Activated CD4-positive, alpha-beta memory T cell treated with anti-CD3 and anti-CD28 coated beads, Interleukin-2, amount 10 ng/mL, durations not matched to agents 7 days and 5 days (primary cell): ENCODE results near the gene KYNU. TPM values are rescaled to one million over a fixed set of nuclear protein-coding genes. Genes with fewer than 3 reads are reported as not detected.
"Not testable (repeated sequence)": the region's sequence is repeated elsewhere in the genome, so short reads cannot be mapped to it uniquely, and the experiment has no call there.

Experiments used
- CTCF ChIA-PET: fragments of 350-600 bp; sonication (Branson Sonifier 250); formaldehyde crosslinking; loops from one replicate; lab custom pipeline; 2021; ENCODE audit warnings: antibody characterized with exemption, inconsistent platforms; lab: Charles Lee
- POLR2A ChIA-PET: fragments of 350-600 bp; sonication (Branson Sonifier 250); formaldehyde crosslinking; loops from one replicate; lab custom pipeline; 2021; ENCODE audit warnings: antibody characterized with exemption; lab: Charles Lee
- DNase-seq: peaks from one replicate; pipeline ENCODE4 v3.0.0-alpha.2; 2020
- H3K27ac Mint-ChIP-seq: one replicate; pipeline ENCODE4 v1.8.0; 2021; ENCODE audit warnings: mild to moderate bottlenecking, mixed read lengths
- H3K27me3 Mint-ChIP-seq: one replicate; pipeline ENCODE4 v1.8.0; 2021; ENCODE audit warnings: mixed read lengths
- H3K36me3 Mint-ChIP-seq: one replicate; pipeline ENCODE4 v1.8.0; 2021; ENCODE audit warnings: low read depth, mixed read lengths
- H3K4me1 Mint-ChIP-seq: one replicate; pipeline ENCODE4 v1.8.0; 2021; ENCODE audit warnings: mixed read lengths
- H3K4me3 Mint-ChIP-seq: one replicate; pipeline ENCODE4 v1.8.0; 2021; ENCODE audit warnings: mild to moderate bottlenecking, mixed read lengths
- H3K9me3 Mint-ChIP-seq: one replicate; pipeline ENCODE4 v1.8.0; 2021; ENCODE audit warnings: mixed read lengths
- total RNA-seq, 2 experiments: library from RNA; stranded (reverse); gene quantifications; one replicate each; pipeline ENCODE4 v1.2.3, GENCODE V29; 2021

The KYNU gene
- total RNA-seq, 2 experiments from 2014 or later = not detected

DNA sequence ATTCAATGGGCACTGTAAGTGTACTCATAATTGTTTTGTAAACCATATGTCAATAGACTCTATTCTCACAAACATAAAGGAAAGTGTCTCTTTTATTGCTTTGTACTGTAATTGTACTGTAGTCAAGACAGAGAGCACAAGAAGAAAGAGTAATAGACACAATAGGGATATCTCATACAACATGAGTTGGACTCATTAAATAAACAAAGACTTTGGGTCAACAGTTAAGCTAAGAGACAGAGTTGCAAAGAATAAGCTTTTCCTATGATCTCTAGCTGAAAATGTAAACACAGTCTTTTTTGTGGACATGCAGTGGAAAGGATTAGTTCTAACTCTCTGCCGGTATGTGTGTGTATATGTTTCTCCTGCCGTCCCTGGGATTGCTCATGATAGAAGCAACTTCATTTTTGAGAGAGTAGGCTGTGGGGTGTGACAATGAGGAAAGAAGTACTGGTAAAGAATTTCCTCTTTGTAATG, 13.9 kb upstream of the KYNU start:
- Mint-ChIP-seq H3K4me1 (no peaks in the 10 kb centered on the region), H3K27ac (no peak overlapping the region), H3K9me3 (no peaks in the 10 kb centered on the region), H3K27me3 (peaks cover 3% of the 10 kb centered on the region), H3K36me3 (no peaks in the 10 kb centered on the region), H3K4me3 (no peak overlapping the region)
- DNase-seq = no peak
- ChIA-PET CTCF (no interaction called here), POLR2A (no interaction called here)

DNA sequence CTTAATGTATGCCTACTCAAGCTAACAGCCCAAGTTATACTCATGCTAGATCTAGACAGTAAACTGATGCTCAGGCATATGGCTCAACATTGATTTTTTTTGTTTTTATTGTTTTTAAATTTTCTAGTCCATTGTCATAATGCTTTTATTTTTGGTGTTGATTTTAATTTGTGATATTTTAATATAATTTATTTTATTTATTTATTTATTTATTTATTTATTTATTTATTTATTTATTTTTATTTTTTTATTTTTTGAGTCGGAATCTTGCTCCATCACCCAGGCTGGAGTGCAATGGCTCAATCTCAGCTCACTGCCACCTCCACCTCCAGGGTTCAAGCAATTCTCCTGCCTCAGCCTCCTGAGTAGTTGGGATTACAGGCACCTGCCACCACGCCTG, 12.9 kb upstream of the KYNU start:
- H3K36me3 Mint-ChIP-seq, POLR2A ChIA-PET, H3K4me1 Mint-ChIP-seq, H3K27me3 Mint-ChIP-seq, DNase-seq, H3K9me3 Mint-ChIP-seq, H3K27ac Mint-ChIP-seq, CTCF ChIA-PET, H3K4me3 Mint-ChIP-seq: not testable (repeated sequence)

DNA sequence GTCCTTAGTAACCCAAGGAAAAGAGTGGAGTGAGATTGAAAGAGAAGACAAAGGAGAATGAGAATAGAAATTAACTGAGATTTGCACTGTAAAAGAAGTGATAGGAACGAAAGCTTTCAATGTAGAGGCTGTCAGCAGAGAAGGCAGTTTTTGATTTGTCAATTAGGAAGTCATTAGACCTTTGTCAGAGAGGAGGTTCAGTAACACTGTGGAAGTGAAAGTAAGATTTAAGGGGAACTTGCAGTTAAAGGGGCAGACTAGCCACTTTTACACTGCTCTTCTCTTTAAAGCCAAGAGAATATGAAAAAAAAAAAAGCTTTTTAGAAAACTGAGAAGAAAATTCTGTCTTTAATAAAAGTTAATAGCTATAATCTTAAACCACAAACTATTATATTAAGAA, 11.5 kb upstream of the KYNU start:
- ChIA-PET CTCF (interaction anchor here (0.6 kb wide), 1 partner anchor 14 kb away, joined by 3 read pairs; no protein-coding TSS in a partner anchor), POLR2A (no interaction called here)
- Mint-ChIP-seq H3K27ac (no peak overlapping the region), H3K4me3 (no peak overlapping the region), H3K27me3 (peaks cover 3% of the 10 kb centered on the region), H3K4me1 (no peaks in the 10 kb centered on the region), H3K36me3 (no peaks in the 10 kb centered on the region), H3K9me3 (no peaks in the 10 kb centered on the region)
- no peak for DNase-seq

DNA sequence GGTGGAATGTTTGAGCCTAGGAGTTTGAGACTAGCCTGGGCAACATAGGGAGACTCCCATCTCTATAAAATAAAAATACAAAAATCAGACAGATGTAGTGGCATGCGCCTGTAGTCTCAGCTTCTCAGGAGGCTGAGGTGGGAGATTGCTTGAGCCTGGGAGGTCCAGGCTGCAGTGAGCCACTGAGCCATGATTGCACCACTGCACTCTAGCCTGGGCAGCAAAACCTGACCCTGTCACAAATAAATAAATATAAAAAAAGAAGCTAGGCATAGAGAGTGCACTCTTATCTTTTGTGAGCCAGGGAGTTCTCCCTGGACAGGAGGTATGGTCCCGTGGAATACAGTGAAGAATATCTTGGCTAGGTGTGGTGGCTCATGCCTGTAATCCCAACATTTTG, 11.0 kb upstream of the KYNU start:
- Mint-ChIP-seq H3K27ac (no peak overlapping the region), H3K4me3 (no peak overlapping the region), H3K27me3 (peaks cover 3% of the 10 kb centered on the region), H3K36me3 (no peaks in the 10 kb centered on the region), H3K4me1 (no peaks in the 10 kb centered on the region), H3K9me3 (no peaks in the 10 kb centered on the region)
- DNase-seq = no peak
- POLR2A ChIA-PET = no interaction called here
- CTCF ChIA-PET = no interaction called here

DNA sequence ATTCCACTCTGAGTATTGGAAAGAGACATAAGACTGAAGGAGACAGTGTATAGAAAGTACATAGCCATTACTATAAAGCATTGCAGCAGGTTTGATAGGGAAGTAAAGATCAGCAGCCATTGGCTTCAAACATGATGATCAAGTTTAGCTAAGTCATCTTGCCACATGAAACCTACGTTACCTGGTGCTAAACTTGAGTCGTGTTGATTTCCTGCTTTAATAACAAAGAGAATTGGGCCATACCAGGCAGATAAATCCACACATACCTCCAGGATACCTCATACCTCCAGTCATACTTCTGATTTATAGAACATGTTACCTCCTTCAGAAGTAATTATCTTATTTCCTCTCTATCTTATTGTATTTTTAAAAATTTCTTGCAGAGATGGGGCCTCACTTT, 10.3 kb upstream of the KYNU start:
- Mint-ChIP-seq H3K4me3 (no peak overlapping the region), H3K4me1 (no peaks in the 10 kb centered on the region), H3K27ac (no peak overlapping the region), H3K9me3 (no peaks in the 10 kb centered on the region), H3K36me3 (no peaks in the 10 kb centered on the region), H3K27me3 (peaks cover 3% of the 10 kb centered on the region)
- CTCF ChIA-PET = no interaction called here
- no peak for DNase-seq
- POLR2A ChIA-PET = no interaction called here

DNA sequence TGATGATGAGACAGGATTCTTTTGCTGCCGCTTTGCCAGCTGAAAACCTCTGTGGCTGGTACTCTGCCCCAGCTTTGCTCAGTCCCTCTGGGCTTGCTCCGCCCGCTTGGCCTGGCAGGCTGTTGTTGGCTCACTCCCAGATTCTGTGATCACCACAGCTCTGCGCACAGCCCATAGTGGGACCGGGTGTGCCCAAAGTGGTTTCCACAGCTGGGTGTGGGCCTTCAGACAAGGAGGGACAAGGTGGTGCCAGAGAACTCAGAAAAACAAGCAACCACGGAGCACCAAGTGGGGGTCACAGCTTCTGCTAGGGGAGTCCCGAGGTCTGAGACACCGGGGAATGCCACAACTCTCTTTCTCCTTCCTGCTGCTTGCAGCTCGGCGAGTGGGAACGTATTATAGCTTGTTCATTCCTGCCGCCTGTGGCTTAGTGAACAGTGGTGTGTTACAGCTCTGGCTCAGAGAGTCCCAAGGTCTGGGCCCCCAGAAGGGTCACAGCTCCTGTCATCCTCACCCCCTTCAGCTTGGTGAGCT, 9.2 kb upstream of the KYNU start:
- POLR2A ChIA-PET = no interaction called here
- CTCF ChIA-PET = no interaction called here
- H3K4me1 Mint-ChIP-seq = no peaks in the 10 kb centered on the region
- H3K27me3 Mint-ChIP-seq = peaks cover 3% of the 10 kb centered on the region
- no peaks in the 10 kb centered on the region for H3K9me3 Mint-ChIP-seq
- DNase-seq = no peak
- H3K36me3 Mint-ChIP-seq = no peaks in the 10 kb centered on the region
- no peak overlapping the region for H3K4me3 Mint-ChIP-seq
- no peak overlapping the region for H3K27ac Mint-ChIP-seq

DNA sequence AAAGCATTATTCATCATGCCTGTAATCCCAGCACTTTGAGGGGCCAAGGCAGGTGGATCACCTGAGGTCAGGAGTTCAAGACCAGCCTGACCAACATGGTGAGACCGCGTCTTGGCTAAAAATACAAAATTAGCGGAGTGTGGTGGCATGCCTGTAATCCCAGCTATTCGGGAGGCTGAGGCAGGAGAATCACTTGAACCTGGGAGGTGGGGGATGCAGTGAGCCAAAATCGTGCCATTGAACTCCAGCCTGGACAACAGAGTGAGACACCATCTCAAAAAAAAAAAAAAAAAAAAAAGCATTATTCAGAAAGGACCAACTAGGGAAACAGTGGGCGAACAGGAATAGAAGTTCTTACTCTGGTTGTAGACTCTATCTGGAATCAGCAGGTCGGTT, 8.4 kb upstream of the KYNU start:
- H3K36me3 Mint-ChIP-seq, H3K27me3 Mint-ChIP-seq, CTCF ChIA-PET, H3K4me1 Mint-ChIP-seq, H3K27ac Mint-ChIP-seq, H3K4me3 Mint-ChIP-seq, H3K9me3 Mint-ChIP-seq, POLR2A ChIA-PET, DNase-seq: not testable (repeated sequence)

DNA sequence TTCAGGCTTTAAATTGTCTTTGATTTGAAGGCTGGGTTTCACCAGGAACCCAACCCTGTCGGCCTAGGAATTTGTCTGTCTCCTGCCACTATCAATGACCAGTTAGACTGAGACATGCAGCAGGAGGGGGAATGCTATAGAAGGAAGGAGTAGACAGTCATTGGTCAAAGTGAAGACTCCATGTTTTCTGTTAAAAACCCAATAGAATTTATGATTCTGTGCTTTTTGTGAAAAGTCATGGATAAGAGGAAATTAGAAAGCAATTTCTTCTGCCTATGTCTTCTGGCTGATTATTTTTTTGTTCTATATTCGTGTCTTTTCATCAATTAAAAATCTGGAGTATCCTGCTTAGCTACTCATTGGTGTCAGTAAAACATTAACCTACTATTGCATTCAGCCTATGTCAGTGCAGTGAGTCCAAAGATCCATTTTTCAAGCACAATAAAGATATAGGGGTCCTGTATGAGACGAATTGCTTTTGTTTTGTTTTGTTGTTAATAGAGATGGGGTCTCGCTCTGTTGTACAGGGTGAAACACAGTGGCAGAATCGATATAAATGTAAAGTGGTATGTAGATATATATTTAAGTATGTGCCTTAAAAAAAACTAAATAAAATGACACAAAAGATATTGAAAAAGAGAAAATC, 7.9 kb upstream of the KYNU start:
- no peaks in the 10 kb centered on the region for H3K9me3 Mint-ChIP-seq
- no peaks in the 10 kb centered on the region for H3K36me3 Mint-ChIP-seq
- no peaks in the 10 kb centered on the region for H3K4me1 Mint-ChIP-seq
- no peak overlapping the region for H3K27ac Mint-ChIP-seq
- POLR2A ChIA-PET = no interaction called here
- CTCF ChIA-PET = no interaction called here
- DNase-seq = no peak
- H3K4me3 Mint-ChIP-seq = no peak overlapping the region
- peaks cover 5% of the 10 kb centered on the region for H3K27me3 Mint-ChIP-seq

DNA sequence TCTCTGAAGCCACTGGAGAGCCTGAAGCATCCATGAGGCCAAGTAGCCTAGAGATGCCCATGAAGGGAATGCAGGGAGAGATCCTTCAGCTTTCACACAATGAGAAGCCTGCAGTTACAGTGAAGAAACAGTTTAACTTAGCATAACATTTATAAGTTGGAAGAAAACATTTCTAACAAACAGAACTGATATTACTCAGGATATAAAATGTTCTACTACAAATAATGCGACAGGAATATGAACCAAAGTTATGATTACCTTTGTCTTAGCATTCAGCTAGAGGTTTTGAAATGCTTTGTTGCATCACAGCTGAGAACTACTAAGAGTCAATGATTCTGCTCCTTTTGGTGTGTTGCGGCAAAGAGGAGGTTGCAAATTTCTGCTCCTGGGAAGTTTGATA, 6.9 kb upstream of the KYNU start:
- Mint-ChIP-seq H3K4me1 (no peaks in the 10 kb centered on the region), H3K36me3 (no peaks in the 10 kb centered on the region), H3K27ac (no peak overlapping the region), H3K9me3 (no peaks in the 10 kb centered on the region), H3K27me3 (peaks cover 5% of the 10 kb centered on the region), H3K4me3 (no peak overlapping the region)
- ChIA-PET CTCF (no interaction called here), POLR2A (no interaction called here)
- no peak for DNase-seq

DNA sequence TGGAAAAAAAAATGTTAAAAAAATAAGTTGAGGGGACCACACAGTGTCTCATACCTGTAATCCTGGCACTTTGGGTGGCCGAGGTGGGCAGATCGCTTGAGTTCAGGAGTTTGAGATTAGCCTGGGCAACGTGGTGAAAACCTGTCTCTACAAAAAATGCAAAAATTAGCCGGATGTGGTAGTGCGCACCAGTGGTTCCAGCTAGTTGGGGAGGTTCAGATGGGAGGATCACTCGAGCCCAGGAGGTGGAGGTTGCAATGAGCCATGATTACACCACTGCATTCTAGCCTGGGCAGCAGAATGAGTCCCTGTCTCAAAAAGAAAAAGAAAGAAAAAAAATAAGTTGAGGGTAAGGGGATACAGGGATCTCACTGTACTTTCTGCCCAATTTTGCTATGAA, 6.1 kb upstream of the KYNU start:
- H3K27me3 Mint-ChIP-seq = peaks cover 3% of the 10 kb centered on the region
- no peak for DNase-seq
- POLR2A ChIA-PET = no interaction called here
- H3K36me3 Mint-ChIP-seq = no peaks in the 10 kb centered on the region
- CTCF ChIA-PET = no interaction called here
- no peaks in the 10 kb centered on the region for H3K9me3 Mint-ChIP-seq
- H3K4me3 Mint-ChIP-seq = no peak overlapping the region
- H3K27ac Mint-ChIP-seq = no peak overlapping the region
- no peaks in the 10 kb centered on the region for H3K4me1 Mint-ChIP-seq

DNA sequence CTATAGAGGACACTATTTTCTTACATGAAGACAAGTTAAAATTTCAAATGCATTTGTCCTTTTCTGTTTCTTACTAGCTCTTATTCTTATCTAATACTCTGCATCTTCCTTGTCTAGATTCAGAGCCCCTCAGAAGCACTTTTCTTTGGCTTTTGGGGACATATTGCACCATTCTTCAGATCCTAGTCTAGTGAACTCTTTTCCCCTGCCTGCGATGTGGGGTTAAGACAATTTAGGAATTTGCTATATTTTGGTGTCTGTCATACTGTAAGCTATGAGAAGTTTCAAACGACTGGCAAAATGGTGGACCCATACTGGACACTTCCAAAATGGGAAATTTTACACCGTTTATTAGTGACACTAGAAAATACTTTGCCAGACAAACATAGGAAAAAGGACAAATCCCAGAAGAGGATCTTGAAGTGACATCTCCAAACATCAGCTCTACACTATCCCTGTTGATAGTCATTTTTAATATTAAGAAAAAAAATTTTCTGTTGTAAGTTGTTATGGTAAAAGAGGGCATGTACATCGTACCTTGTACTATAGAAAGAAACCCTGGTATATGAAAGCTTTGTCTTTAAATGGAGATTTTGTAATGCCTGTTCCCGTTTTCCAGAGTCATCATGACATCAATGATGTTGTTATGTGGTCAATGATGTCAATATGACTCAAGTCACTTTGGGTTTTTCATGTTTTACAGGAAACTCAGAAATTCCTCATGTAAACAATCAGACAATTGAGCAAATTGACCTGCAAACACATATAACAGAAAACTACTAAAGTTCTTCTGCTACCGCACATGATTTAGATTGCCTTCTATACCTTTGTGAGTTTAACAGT, 4.4 kb upstream of the KYNU start:
- ChIA-PET POLR2A (no interaction called here), CTCF (no interaction called here)
- no peaks in the 10 kb centered on the region for H3K4me1 Mint-ChIP-seq

DNA sequence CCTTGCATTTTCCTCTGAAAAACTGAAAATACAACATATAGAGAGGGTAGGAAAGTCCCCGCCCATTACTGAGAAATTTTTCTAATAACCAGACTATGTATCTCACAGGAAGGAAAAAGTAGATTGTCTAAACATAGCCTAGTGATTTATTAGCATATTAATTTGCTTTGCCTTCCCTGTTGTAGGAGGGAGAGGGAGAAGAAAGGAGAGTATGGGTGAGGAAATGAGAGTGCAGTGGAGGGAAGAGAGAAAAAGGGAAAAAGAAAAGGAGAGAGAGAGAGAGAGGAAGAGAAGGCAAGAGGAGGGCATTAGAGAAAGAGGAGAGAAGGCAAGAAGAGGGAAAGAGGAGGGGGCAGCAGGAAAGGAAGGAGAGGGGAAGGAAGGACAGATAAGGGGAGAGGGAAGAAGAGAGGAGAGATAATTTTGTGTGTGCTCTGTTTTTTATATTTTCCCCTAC, 3.6 kb upstream of the KYNU start:
- ChIA-PET POLR2A (no interaction called here), CTCF (no interaction called here)
- Mint-ChIP-seq H3K4me3 (no peak overlapping the region), H3K4me1 (no peaks in the 10 kb centered on the region), H3K9me3 (no peaks in the 10 kb centered on the region), H3K36me3 (no peaks in the 10 kb centered on the region), H3K27ac (no peak overlapping the region), H3K27me3 (peaks cover 4% of the 10 kb centered on the region)
- no peak for DNase-seq

More for the DNA sequence above, 4.4 kb upstream of the KYNU start:
- no peaks in the 10 kb centered on the region for H3K9me3 Mint-ChIP-seq
- H3K4me3 Mint-ChIP-seq = no peak overlapping the region
- H3K27me3 Mint-ChIP-seq = peaks cover 4% of the 10 kb centered on the region
- H3K27ac Mint-ChIP-seq = no peak overlapping the region
- no peak for DNase-seq
- H3K36me3 Mint-ChIP-seq = no peaks in the 10 kb centered on the region

DNA sequence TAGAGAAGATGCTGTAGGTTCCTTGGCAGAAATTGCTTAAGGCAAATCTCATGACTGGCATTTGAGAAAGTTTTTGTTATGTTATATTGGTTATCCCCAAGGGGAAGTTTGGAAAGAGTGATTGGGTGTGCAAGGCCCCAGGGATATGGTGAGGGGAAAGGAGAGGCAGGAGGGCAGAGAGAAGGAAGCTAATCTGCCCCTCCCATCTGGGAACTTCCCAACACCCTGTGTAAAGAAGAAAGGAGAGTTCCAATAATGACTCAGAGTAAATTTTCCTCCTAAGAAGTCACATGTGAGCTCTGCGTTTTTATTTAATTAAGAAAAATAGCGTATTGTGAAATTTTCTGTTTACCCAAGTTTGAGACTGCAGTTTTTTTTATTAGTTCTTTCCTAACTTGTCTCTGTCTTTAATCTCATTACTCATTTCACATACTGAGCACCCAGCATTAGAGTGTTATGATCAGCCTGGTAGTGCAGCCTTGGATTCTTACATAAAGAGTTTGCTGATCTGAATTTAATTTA, 3.1 kb upstream of the KYNU start:
- no peak overlapping the region for H3K4me3 Mint-ChIP-seq
- no peaks in the 10 kb centered on the region for H3K36me3 Mint-ChIP-seq
- no peak overlapping the region for H3K27ac Mint-ChIP-seq
- CTCF ChIA-PET = no interaction called here
- POLR2A ChIA-PET = no interaction called here
- H3K27me3 Mint-ChIP-seq = peaks cover 4% of the 10 kb centered on the region
- H3K4me1 Mint-ChIP-seq = no peaks in the 10 kb centered on the region
- no peaks in the 10 kb centered on the region for H3K9me3 Mint-ChIP-seq
- DNase-seq = no peak
